IPS-NIHi7 (cell line): ENCODE measurements around the gene MAGEA4.
"Not testable (repeated sequence)": the region's sequence is repeated elsewhere in the genome, so short reads cannot be mapped to it uniquely, and the experiment has no call there.

ENCODE experiments used
- DNase-seq: peaks from one replicate; pipeline ENCODE4 v3.0.0; 2012; ENCODE audit warnings: mixed read lengths; ENCODE audit errors: extremely low spot score

Gene MAGEA4

GRCh38 chrX:151912780-151913179 is at the start of gene MAGEA4:
Gene MAGEA4 (plus strand): TSS chrX:151912889. CDS start chrX:151923665, 10,776 bp downstream.
- no peak for DNase-seq

- no peak for DNase-seq
Observed at GRCh38 chrX:151870602-151871001, 42.1 kb upstream of the MAGEA4 start.

- no peak for DNase-seq
Observed at GRCh38 chrX:151871244-151871643, 41.4 kb upstream of the MAGEA4 start.

GRCh38 chrX:151873096-151873495 is 39.6 kb upstream of the MAGEA4 start:
- no peak for DNase-seq

- DNase-seq: no peak
Observed at GRCh38 chrX:151875270-151876026, 37.2 kb upstream of the MAGEA4 start.

GRCh38 chrX:151878574-151878973 is 34.1 kb upstream of the MAGEA4 start:
- no peak for DNase-seq

- DNase-seq: no peak
Observed at GRCh38 chrX:151879856-151880255, 32.8 kb upstream of the MAGEA4 start.

GRCh38 chrX:151880895-151881294 is 31.8 kb upstream of the MAGEA4 start:
- no peak for DNase-seq

- no peak for DNase-seq
Observed at GRCh38 chrX:151889421-151889820, 23.3 kb upstream of the MAGEA4 start.

- no peak for DNase-seq
Observed at GRCh38 chrX:151896734-151897474, 15.8 kb upstream of the MAGEA4 start.

- no peak for DNase-seq
Observed at GRCh38 chrX:151899622-151900021, 13.1 kb upstream of the MAGEA4 start.

GRCh38 chrX:151901826-151902225 is 10.9 kb upstream of the MAGEA4 start:
- DNase-seq: no peak

- DNase-seq: no peak
Observed at GRCh38 chrX:151902813-151903591, 9.7 kb upstream of the MAGEA4 start.

GRCh38 chrX:151904989-151905388 is 7.7 kb upstream of the MAGEA4 start:
- DNase-seq: no peak

- DNase-seq: no peak
Observed at GRCh38 chrX:151912221-151912620, 468 bp upstream of the MAGEA4 start.

- not testable (repeated sequence) for DNase-seq
Observed at GRCh38 chrX:151918736-151919135, 6.0 kb downstream of the MAGEA4 start.

GRCh38 chrX:151919610-151920009 is 6.9 kb downstream of the MAGEA4 start:
- no peak for DNase-seq

GRCh38 chrX:151920101-151920500 is 7.4 kb downstream of the MAGEA4 start:
- no peak for DNase-seq

- no peak for DNase-seq
Observed at GRCh38 chrX:151920530-151920929, 7.8 kb downstream of the MAGEA4 start.

GRCh38 chrX:151921292-151921691 is 8.6 kb downstream of the MAGEA4 start:
- DNase-seq: no peak

GRCh38 chrX:151921866-151922265 is 9.2 kb downstream of the MAGEA4 start:
- no peak for DNase-seq

GRCh38 chrX:151922692-151923091 is 10.0 kb downstream of the MAGEA4 start:
- DNase-seq: no peak
